Caco-2 (cell line): Measurements from ENCODE around the gene KIT. TPM values are rescaled to one million over a fixed set of nuclear protein-coding genes. Genes with fewer than 3 reads are reported as not detected.

Experiments
- BruUV-seq: library from RNA; stranded (reverse); fragments of 400-500 nt; replicated peaks from 2 replicates; lab custom pipeline; 2021; lab: Mats Ljungman, UMichigan
- CTCF ChIA-PET: fragments of 300-600 bp; sonication (Branson Sonifier 250); formaldehyde crosslinking; loops from one replicate; lab custom pipeline; 2022; ENCODE audit warnings: antibody characterized with exemption; lab: Charles Lee
- POLR2A ChIA-PET: fragments of 300-600 bp; sonication (Branson Sonifier 250); formaldehyde crosslinking; loops from one replicate; lab custom pipeline; 2022; ENCODE audit warnings: antibody characterized with exemption; lab: Charles Lee
- DNase-seq, 2 experiments: peaks; one replicate each; pipeline versions ENCODE4 v3.0.0 to v3.0.0-alpha.2; 2020 to 2022
- H3K27me3 ChIP-seq: replicated peaks from 2 replicates; pipeline ENCODE4 v1.6.0; 2011; ENCODE audit warnings: low read length; ENCODE audit not compliant: control insufficient read depth, insufficient read depth
- H3K36me3 ChIP-seq: 2 replicates; pipeline ENCODE4 v1.5.1; 2011; ENCODE audit warnings: low read length; ENCODE audit not compliant: control insufficient read depth, insufficient read depth
- H3K4me1 ChIP-seq: fragments of 250-450 bp; sonication (Bioruptor Pico); 2 replicates; pipeline ENCODE4 v1.5.1; 2020; ENCODE audit warnings: mild to moderate bottlenecking
- H3K4me3 ChIP-seq: 2 replicates; pipeline ENCODE4 v1.5.1; 2011; ENCODE audit warnings: low read depth, mild to moderate bottlenecking, control low read depth, low read length
- H3K9me3 ChIP-seq: fragments of 250-450 bp; sonication (Bioruptor Pico); 2 replicates; pipeline ENCODE4 v1.5.1; 2020; ENCODE audit warnings: mild to moderate bottlenecking, moderate library complexity
- H3K27ac Mint-ChIP-seq: one replicate; pipeline ENCODE4 v1.8.0; 2022; ENCODE audit warnings: mixed read lengths; ENCODE audit not compliant: unreplicated experiment
- H3K27me3 Mint-ChIP-seq: one replicate; pipeline ENCODE4 v1.8.0; 2022; ENCODE audit warnings: mixed read lengths; ENCODE audit not compliant: insufficient read depth, unreplicated experiment
- H3K36me3 Mint-ChIP-seq: one replicate; pipeline ENCODE4 v1.8.0; 2022; ENCODE audit warnings: mild to moderate bottlenecking, mixed read lengths; ENCODE audit not compliant: insufficient read depth, unreplicated experiment
- H3K4me1 Mint-ChIP-seq: one replicate; pipeline ENCODE4 v1.8.0; 2022; ENCODE audit warnings: low read depth, mixed read lengths; ENCODE audit not compliant: unreplicated experiment
- H3K4me3 Mint-ChIP-seq: one replicate; pipeline ENCODE4 v1.8.0; 2022; ENCODE audit warnings: mild to moderate bottlenecking, moderate library complexity, mixed read lengths; ENCODE audit not compliant: unreplicated experiment
- H3K9me3 Mint-ChIP-seq: one replicate; pipeline ENCODE4 v1.8.0; 2022; ENCODE audit warnings: mixed read lengths; ENCODE audit not compliant: unreplicated experiment
- intact Hi-C: fragments of 100-400 bp; cut with micrococcal nuclease; formaldehyde crosslinking; loops from one replicate; pipeline ENCODE4 v1.10.0; 2022; ENCODE audit not compliant: unreplicated experiment
- total RNA-seq: library from RNA; stranded (reverse); gene quantifications from 2 replicates; pipeline ENCODE4 v1.2.3, GENCODE V29; 2022
- TF ChIP-seq, protein P1 (sequence below), 2 experiments: fragments of 200-600 bp in 1 of 2; IDR thresholded peaks; 1 replicate in 1 of 2; 2 replicates in 1 of 2; pipeline versions ENCODE4 v1.5.1 to v1.8.0; 2011 to 2022; ENCODE audit warnings: antibody characterized with exemption in 1 of 2, control low read depth in 1 of 2, inconsistent platforms in 1 of 2, low read depth in 1 of 2, low read length in 1 of 2, mild to moderate bottlenecking in 1 of 2, moderate library complexity in 1 of 2; ENCODE audit not compliant: insufficient read depth in 1 of 2, severe bottlenecking in 1 of 2, unreplicated experiment in 1 of 2

The KIT gene
- total RNA-seq, 1 experiment from 2014 or later: 1.7 TPM

DNA sequence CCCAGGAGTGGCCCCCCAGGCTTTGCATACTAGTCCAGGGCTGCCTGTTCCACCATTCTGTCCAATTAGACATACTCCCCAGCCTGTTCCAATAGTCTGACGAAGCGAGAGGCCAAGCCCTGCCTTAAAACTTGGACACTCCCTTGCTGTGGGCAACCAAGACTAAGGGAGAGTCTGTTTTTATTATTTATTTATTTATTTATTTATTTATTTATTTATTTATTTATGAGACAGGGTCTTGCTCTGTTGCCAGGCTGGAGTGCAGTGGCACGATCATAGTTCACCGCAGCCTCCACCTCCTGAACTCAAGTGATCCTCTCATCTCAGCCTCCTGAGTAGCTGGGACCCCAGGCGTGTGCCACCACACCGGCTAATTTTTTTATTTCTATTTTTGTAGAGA lies 6.6 kb downstream of the KIT start:
- H3K27me3 ChIP-seq: no peaks in the 10 kb centered on the region
- no peaks in the 10 kb centered on the region for H3K36me3 ChIP-seq
- ChIA-PET CTCF (no interaction called here), POLR2A (no interaction called here)
- BruUV-seq: no TSS peak
- H3K36me3 Mint-ChIP-seq: no peaks in the 10 kb centered on the region
- no peak for DNase-seq
- H3K4me1 Mint-ChIP-seq: no peaks in the 10 kb centered on the region
- H3K27ac Mint-ChIP-seq: no peak overlapping the region
- TF ChIP-seq, protein P1, sequence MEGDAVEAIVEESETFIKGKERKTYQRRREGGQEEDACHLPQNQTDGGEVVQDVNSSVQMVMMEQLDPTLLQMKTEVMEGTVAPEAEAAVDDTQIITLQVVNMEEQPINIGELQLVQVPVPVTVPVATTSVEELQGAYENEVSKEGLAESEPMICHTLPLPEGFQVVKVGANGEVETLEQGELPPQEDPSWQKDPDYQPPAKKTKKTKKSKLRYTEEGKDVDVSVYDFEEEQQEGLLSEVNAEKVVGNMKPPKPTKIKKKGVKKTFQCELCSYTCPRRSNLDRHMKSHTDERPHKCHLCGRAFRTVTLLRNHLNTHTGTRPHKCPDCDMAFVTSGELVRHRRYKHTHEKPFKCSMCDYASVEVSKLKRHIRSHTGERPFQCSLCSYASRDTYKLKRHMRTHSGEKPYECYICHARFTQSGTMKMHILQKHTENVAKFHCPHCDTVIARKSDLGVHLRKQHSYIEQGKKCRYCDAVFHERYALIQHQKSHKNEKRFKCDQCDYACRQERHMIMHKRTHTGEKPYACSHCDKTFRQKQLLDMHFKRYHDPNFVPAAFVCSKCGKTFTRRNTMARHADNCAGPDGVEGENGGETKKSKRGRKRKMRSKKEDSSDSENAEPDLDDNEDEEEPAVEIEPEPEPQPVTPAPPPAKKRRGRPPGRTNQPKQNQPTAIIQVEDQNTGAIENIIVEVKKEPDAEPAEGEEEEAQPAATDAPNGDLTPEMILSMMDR (IDR thresholded peaks at IDR 0.05; ENCODE audit: insufficient read depth in 1 of 2, low read depth in 1 of 2, low read length in 1 of 2, severe bottlenecking in 1 of 2, unreplicated experiment in 1 of 2): no peak
- peaks cover 4% of the 10 kb centered on the region for H3K27me3 Mint-ChIP-seq
- no peak overlapping the region for H3K4me3 Mint-ChIP-seq
- intact Hi-C loops: no loop called here
- no peak overlapping the region for H3K4me3 ChIP-seq
- H3K9me3 Mint-ChIP-seq: no peaks in the 10 kb centered on the region
- H3K4me1 ChIP-seq: no peaks in the 10 kb centered on the region
- no peaks in the 10 kb centered on the region for H3K9me3 ChIP-seq

DNA sequence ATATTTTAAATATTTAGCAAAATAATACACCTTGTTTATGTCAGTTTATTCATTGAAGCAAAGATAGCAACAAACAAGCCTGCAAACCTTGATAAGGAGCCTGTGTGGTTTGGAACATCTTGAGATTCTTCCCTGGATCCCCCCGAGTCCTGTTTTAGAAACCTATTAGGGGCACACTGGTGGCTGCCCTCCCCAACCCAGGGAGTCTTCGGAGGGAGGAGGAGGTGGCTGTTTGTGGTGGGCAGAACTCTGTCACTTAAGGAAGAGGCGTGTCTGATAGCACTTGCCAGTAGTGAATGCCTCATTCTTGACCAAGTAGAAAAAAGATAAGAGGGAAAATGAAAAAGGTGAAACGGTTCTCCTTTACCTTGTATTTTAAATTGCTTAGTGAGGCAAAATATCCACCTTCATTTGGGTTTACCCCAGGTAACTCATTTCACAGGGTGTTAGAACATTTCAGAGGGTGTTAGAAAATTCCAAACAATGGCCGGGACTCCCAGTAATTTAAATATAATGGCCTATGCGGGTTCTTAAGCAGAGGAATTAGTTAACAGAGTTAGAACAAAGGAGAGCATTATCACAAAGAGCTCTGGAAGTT lies 10.4 kb downstream of the KIT start:
- Histone ChIP-seq H3K9me3 (0 out of 2 replicates have a peak, but pooled peaks cover 3% of the 10 kb centered on the region), H3K36me3 (no peaks in the 10 kb centered on the region), H3K4me1 (no peaks in the 10 kb centered on the region), H3K27me3 (no peaks in the 10 kb centered on the region), H3K4me3 (no peak overlapping the region)
- H3K4me1 Mint-ChIP-seq: no peaks in the 10 kb centered on the region
- POLR2A ChIA-PET: no interaction called here
- H3K27me3 Mint-ChIP-seq: peaks cover 12% of the 10 kb centered on the region
- no peaks in the 10 kb centered on the region for H3K36me3 Mint-ChIP-seq
- no peak for DNase-seq
- no TSS peak for BruUV-seq
- CTCF ChIA-PET: no interaction called here
- no peak overlapping the region for H3K4me3 Mint-ChIP-seq
- H3K27ac Mint-ChIP-seq: no peak overlapping the region
- H3K9me3 Mint-ChIP-seq: peaks cover 5% of the 10 kb centered on the region
- TF ChIP-seq, protein P1 (IDR thresholded peaks at IDR 0.05; ENCODE audit: insufficient read depth in 1 of 2, low read depth in 1 of 2, low read length in 1 of 2, severe bottlenecking in 1 of 2, unreplicated experiment in 1 of 2): no peak
- intact Hi-C loops: no loop called here

DNA sequence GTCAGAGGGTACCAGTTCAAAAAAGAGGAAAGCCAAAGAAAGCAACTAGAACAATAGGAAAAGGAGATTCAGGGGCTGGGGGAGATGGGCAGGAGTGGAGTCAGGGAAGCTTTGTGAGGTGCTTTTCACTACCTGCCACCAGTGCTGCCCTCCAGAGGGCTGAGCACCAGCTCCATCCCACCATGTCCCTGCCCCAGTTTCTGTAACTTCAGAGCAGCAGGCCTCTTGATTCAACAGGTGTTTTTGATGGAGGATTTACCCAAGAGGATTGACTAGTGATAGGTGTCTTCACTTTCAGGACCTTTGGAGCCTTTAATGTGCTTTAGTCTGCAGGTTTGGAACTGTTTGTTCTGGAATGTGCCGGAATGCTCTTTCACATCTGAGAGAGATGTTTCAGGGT lies 12.1 kb downstream of the KIT start:
- no peak for DNase-seq
- BruUV-seq: no TSS peak
- intact Hi-C loops: no loop called here
- ChIA-PET CTCF (no interaction called here), POLR2A (no interaction called here)
- Mint-ChIP-seq H3K4me1 (no peaks in the 10 kb centered on the region), H3K27ac (no peak overlapping the region), H3K9me3 (peaks cover 13% of the 10 kb centered on the region), H3K36me3 (peaks cover 5% of the 10 kb centered on the region), H3K4me3 (no peak overlapping the region), H3K27me3 (peaks cover 19% of the 10 kb centered on the region)
- H3K36me3 ChIP-seq: no peaks in the 10 kb centered on the region
- no peaks in the 10 kb centered on the region for H3K4me1 ChIP-seq
- H3K9me3 ChIP-seq: 0 out of 2 replicates have a peak, but pooled peaks cover 4% of the 10 kb centered on the region
- H3K4me3 ChIP-seq: no peak overlapping the region
- TF ChIP-seq, protein P1 (IDR thresholded peaks at IDR 0.05; ENCODE audit: insufficient read depth in 1 of 2, low read depth in 1 of 2, low read length in 1 of 2, severe bottlenecking in 1 of 2, unreplicated experiment in 1 of 2): peak in 1 of 2 experiments; percentile 41
- H3K27me3 ChIP-seq: no peaks in the 10 kb centered on the region
